Activated T-cell treated with anti-CD3 and anti-CD28 coated beads, Interleukin-2, amount 50 U/mL, for 1 hour (primary cell): ENCODE measurements around the gene GPR108.
"Not testable (repeated sequence)": the region's sequence is repeated elsewhere in the genome, so short reads cannot be mapped to it uniquely, and the experiment has no call there.

ENCODE experiments used
- DNase-seq: peaks from one replicate; pipeline ENCODE4 v3.0.0-alpha.2; 2020

The GPR108 gene

GRCh38 chr19:6718741-6719539 lies 18.4 kb downstream of the GPR108 start:
- DNase-seq = no peak

- no peak for DNase-seq
Measured at GRCh38 chr19:6718111-6718740, 19.2 kb downstream of the GPR108 start.

- no peak for DNase-seq
Measured at GRCh38 chr19:6717441-6717971, 19.9 kb downstream of the GPR108 start.

- no peak for DNase-seq
Measured at GRCh38 chr19:6717036-6717435, 20.3 kb downstream of the GPR108 start.

DNA sequence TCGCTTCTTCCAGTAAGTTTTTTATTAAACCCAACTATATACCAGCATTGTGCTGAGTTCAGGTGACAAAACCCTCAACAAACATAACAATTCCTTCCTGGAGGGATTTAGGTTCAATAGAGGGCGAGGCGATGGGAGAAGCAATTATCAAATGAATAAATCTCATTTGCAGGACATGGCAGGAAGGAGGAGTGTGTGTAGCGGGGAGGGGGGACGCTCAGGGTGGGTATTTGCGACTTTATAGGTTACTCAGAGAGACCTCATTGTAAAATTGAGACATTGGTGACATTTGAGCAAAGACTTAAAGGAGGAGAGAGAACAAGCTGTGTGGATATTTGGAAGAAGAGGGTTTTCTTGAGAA lies 20.8 kb downstream of the GPR108 start:
- no peak for DNase-seq

GRCh38 chr19:6714749-6715555 lies 22.4 kb downstream of the GPR108 start:
- DNase-seq = no peak

DNA sequence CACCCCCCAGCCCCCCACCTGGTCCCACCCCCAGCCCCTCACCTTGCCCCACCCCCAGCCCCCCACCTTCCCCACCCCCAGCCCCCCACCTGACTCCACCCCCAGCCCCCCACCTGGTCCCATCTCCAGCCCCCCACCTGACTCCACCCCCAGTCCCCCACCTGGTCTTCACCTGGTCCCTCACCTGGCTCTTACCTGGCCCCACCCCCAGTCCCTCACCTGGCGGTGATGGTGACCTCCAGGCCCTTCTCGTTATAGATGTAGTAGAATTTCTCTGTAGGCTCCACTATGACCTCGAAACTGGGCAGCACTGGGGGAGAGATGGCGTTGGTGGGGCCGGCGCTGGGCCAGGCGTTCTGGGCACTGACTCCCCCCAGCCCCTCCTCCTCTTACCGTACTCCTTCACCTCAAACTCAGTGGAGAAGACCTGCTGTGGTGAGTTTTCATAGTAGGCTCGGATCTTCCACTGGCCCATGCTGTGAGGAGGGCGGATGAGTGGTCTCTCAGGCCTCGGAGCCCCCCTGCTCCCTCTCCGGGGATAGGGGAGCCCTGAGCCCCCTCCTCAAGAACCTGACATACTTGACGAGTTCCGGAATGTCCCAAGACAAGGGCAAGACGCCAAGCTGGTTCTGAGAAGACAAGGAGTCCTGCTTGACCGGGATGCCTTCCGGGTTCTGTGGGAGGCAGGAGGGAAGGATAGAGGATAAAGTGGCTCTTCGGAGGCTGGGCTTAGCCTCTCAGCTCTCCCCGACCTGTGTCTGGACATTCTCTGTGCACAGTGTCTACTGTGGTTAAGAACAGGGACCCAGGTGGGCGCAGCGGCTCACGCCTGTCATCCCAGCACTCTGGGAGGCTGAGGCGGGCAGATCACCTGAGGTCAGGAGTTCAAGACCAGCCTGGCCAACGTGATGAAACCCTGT lies 23.3 kb downstream of the GPR108 start:
- DNase-seq = no peak

GRCh38 chr19:6712692-6713670 lies 24.4 kb downstream of the GPR108 start:
- DNase-seq = no peak

GRCh38 chr19:6712231-6712630 lies 25.1 kb downstream of the GPR108 start:
- no peak for DNase-seq

- no peak for DNase-seq
Measured at GRCh38 chr19:6711605-6712004, 25.8 kb downstream of the GPR108 start.

GRCh38 chr19:6711078-6711361 lies 26.4 kb downstream of the GPR108 start:
- DNase-seq = no peak

DNA sequence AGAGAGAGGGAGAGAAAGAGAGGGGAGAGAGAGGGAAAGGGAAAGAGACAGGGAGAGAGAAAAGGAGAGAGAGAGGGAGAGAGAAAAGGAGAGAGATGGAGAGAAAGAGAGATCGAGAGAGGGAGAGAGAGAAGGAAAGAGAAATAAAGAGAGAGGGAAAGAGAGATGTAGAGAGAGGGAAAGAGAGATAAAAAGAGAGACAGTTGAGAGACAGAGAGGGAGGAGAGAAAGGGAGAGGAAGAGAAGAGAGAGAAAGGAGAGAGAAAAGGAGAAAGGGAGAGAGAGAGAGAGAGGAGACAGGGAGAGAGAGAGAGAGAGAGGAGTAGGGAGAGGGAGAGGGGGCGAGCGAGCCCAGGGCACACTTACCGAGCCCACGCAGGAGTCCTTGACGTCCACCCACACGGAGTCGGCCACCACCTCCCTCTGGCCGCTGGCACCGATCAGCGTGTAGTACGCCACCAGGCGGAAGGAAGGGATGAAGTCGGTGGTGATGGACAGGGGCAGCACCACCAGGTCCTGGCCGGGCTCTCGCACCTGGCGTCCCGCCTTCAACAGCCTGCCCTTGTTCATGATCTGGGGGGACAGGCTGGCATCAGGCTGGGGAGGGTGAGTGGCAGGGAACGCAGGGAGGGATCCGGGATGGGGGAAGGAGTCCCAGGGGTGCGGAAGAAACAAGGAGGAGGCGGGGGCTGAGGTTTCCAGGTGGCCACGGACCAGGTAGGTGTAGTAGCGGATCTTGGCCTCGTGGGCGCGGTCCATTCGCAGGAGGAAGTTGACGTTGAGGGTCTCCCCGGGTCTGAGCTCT lies 26.9 kb downstream of the GPR108 start:
- no peak for DNase-seq

DNA sequence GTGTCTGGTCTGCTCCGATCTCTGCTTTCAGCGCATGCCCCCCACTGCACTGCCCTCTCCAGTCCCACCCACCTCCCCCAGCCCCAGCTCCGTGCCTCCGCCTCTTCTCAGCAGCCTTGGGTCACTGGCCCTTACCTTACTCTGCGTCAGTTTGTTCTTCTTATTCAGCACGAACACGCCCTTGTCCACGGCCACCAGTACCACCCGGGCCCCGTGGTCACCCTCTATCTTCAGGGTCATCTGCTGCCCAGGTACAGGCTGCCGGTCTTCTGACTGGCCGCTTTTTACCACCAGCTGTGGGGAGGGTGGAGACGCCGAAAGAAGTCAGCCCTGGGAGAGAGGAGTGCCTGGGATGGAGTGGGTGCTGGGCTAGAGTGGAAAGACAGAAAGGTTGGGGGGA lies 27.8 kb downstream of the GPR108 start:
- no peak for DNase-seq

DNA sequence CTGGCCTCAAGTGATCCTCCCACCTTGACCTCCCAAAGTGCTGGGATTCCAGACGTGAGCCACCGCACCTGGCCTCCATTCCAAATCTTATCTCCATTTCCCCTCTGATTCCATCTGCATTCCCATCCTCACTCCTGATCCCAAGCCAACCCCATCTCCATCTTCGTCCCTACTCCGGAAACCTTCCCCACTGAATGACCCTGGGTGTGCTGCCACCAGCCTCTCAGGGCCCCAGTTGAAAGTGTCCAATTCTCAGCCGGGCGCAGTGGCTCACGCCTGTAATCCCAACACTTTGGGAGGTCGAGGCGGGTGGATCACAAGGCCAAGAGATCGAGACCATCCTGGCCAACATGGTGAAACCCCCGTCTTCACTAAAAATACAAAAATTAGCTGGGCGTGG lies 28.5 kb downstream of the GPR108 start:
- not testable (repeated sequence) for DNase-seq

DNA sequence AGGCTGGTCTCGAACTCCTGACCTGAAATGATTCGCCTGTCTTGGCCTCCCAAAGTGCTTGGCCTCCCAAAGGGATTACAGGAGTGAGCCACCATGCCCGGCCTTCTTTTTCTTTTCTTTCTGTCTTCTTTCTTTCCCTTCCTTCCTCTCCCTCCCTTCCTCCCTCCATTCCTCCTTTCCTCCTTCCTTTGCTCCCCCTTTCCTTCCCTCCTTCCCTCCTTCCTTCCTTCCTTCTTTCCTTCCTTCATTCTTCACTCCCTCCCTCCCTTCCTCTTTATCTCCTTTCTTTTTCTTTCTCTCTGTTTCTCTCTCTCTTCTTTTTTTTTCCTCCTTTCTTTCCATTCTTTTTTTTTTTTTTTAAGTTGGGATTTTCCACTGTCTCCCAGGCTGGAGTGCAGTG lies 29.0 kb downstream of the GPR108 start:
- no peak for DNase-seq

DNA sequence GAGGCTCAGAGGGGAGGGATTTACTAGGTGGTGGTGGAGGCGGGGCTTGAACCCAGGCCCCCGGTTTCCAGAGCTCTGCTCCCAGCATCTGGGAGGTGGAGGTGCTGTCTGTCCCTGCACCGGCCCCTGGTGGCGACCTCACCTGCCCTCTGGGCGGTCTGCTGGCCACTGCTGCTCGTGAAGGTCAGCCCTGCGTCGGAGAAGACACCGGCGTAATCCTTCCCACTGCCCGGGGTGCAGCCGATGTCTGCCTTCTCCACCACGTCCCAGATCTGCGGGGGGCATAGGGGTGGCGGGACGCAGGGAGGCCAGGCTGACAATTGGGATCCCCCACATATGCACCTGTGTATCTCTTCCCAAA lies 29.7 kb downstream of the GPR108 start:
- DNase-seq = no peak

DNA sequence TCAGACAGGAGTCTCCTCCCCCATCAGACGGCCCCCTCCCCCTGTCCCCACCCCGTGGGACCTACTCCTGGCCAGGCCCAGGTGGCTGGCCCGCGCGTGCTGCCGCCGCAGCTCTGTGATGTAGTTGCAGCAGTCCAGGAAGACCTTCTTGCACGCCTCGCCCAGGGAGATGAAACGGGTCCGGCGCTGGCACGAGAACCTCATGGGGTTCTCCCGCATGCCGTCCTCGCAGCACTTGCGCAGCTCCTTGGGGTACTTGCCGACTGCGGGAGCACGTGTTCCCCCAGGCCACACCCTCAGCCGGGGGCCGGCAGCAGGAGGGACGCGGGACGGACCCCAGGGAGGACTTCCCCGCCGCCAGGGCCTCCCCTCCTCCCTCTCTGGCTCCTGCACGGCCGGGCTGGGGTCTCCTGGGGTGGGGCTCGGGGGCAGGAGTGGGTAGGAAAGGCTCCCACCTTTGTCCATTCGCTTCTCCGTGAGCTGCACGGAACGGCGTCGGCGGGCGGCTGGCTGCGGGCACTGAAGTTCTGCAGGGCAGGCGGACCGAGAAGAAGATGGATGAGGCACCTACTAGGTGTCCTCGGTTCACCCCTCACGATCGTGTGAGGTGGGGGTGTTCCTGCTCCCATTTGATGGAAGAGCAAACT lies 30.2 kb downstream of the GPR108 start:
- no peak for DNase-seq

- no peak for DNase-seq
Measured at GRCh38 chr19:6706633-6706958, 30.8 kb downstream of the GPR108 start.

DNA sequence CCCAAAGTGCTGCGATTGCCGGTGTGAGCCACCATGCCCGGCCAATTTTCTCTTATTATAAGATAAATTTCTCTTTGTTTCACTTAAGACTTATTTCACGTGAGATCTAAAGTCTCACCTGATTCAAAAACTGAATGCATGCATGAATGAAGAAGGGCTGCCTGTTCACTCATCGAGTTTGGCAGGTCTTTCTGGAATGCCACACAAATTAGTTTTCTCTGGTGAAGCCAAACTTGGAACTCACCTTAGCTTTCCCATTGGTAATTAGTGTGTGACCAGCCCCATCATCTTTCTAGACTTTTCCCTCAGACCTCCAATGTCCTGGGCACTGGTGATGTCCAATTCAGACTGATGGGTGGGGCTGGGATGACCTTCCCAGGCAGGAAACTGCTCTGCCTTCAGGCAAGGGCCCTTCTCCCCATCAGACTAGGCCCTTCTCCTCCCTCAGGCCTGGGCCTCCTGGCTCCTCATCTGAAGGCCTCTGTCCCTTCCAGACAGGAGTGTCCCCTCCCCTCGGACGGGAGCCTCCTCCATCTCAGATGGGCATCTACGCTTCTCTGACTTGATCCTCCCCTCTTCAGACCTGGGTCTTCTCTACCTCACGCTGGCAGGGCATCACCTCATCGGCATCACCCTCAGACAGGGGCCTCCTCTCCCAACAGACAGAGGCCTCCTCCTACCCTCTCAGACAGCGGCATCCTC lies 31.3 kb downstream of the GPR108 start:
- no peak for DNase-seq
